ENCODE measurements around the gene EFCAB6. TPM values are rescaled to one million over a fixed set of nuclear protein-coding genes. Genes with fewer than 3 reads are reported as not detected.

The EFCAB6 gene
- total and polyA plus RNA-seq, 9 of the 15 experiments (the other 6 are each of a cell fraction or from before 2014, with no cell fraction given): 0.06 TPM; not detected in 8

- TF ChIP-seq, protein P1, sequence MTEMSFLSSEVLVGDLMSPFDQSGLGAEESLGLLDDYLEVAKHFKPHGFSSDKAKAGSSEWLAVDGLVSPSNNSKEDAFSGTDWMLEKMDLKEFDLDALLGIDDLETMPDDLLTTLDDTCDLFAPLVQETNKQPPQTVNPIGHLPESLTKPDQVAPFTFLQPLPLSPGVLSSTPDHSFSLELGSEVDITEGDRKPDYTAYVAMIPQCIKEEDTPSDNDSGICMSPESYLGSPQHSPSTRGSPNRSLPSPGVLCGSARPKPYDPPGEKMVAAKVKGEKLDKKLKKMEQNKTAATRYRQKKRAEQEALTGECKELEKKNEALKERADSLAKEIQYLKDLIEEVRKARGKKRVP (CRISPR knock-in tag; IDR thresholded peaks at IDR 0.05): no peak
- no peak for TF ChIP-seq PATZ1 (CRISPR knock-in tag; IDR thresholded peaks at IDR 0.05; ENCODE audit: borderline replicate concordance)
- CTCF ChIA-PET (ENCODE audit: low intra/inter-chr PET ratio): no interaction called here
- FAIRE-seq (no peak), DNase-seq (ENCODE audit: extremely low read depth in 1 of 4, low spot score in 3 of 4) (no peak), ATAC-seq (no peak)
- Histone ChIP-seq H3K79me2 (ENCODE audit: control insufficient read depth, insufficient read depth, low read length) (no peaks in the 10 kb centered on the region), H3K27ac (ENCODE audit: extremely low read depth, low read depth, low read length) (no peak overlapping the region), H3K9me1 (ENCODE audit: control insufficient read depth, insufficient read depth, low read length) (no peaks in the 10 kb centered on the region), H3K36me3 (ENCODE audit: control insufficient read depth, insufficient read depth, low read length) (no peaks in the 10 kb centered on the region), H3K9ac (ENCODE audit: insufficient read depth in 1 of 2, low read depth in 2 of 2, low read length in 2 of 2) (no peak overlapping the region), H3K4me1 (replicated peaks in 1 of 2; ENCODE audit: control insufficient read depth in 2 of 2, insufficient read depth in 2 of 2, low read length in 2 of 2) (no peaks in the 10 kb centered on the region), H3K9me3 (replicated peaks; ENCODE audit: control insufficient read depth, insufficient read depth, low read depth, low read length) (no peaks in the 10 kb centered on the region), H3K27me3 (ENCODE audit: control insufficient read depth in 2 of 2, insufficient read depth in 2 of 2, low read length in 2 of 2) (peaks cover 6 to 31% of the 10 kb centered on the region in 2 experiments; a peak in 3 of 5 replicates), H3K4me3 (no peak overlapping the region), H3K4me2 (ENCODE audit: insufficient read depth, low read length) (no peak overlapping the region), H2AFZ (ENCODE audit: low read depth, low read length) (no peak overlapping the region), H4K20me1 (replicated peaks; ENCODE audit: control insufficient read depth, insufficient read depth, low read length) (no peaks in the 10 kb centered on the region)
- no TSS peak for BruUV-seq (replicated peaks)
- intact Hi-C loops (cut with micrococcal nuclease) (no loop called here), in situ Hi-C loops (cut with MboI) (no loop called here)
- 0% methylated on average over 6 of the region's 13 CpGs for WGBS (ENCODE audit: insufficient coverage, low coverage, missing lambda C conversion rate)
- POLR2A ChIA-PET: no interaction called here
Measured at GRCh38 chr22:43840431-43840830, 28.3 kb upstream of the EFCAB6 start.

- no peaks in the 10 kb centered on the region for H3K79me2 ChIP-seq (ENCODE audit: control insufficient read depth, insufficient read depth, low read length)
- no peak overlapping the region for H3K4me2 ChIP-seq (ENCODE audit: insufficient read depth, low read length)
- 0% methylated on average over 2 of the region's 8 CpGs for WGBS (ENCODE audit: insufficient coverage, low coverage, missing lambda C conversion rate)
- H3K36me3 ChIP-seq (ENCODE audit: control insufficient read depth, insufficient read depth, low read length): no peaks in the 10 kb centered on the region
- no peaks in the 10 kb centered on the region for H3K4me1 ChIP-seq (replicated peaks in 1 of 2; ENCODE audit: control insufficient read depth in 2 of 2, insufficient read depth in 2 of 2, low read length in 2 of 2)
- no peak overlapping the region for H3K9ac ChIP-seq (ENCODE audit: insufficient read depth in 1 of 2, low read depth in 2 of 2, low read length in 2 of 2)
- in situ Hi-C loops (cut with MboI): no loop called here
- ChIA-PET POLR2A (no interaction called here), CTCF (ENCODE audit: low intra/inter-chr PET ratio) (no interaction called here)
- no TSS peak for BruUV-seq (replicated peaks)
- ATAC-seq (no peak), FAIRE-seq (no peak), DNase-seq (ENCODE audit: extremely low read depth in 1 of 4, low spot score in 3 of 4) (no peak)
- H3K9me3 ChIP-seq (replicated peaks; ENCODE audit: control insufficient read depth, insufficient read depth, low read depth, low read length): no peaks in the 10 kb centered on the region
- intact Hi-C loops (cut with micrococcal nuclease): no loop called here
- no peak overlapping the region for H2AFZ ChIP-seq (ENCODE audit: low read depth, low read length)
- H3K27ac ChIP-seq (ENCODE audit: extremely low read depth, low read depth, low read length): no peak overlapping the region
- H3K4me3 ChIP-seq: no peak overlapping the region
- H3K9me1 ChIP-seq (ENCODE audit: control insufficient read depth, insufficient read depth, low read length): no peaks in the 10 kb centered on the region
- H4K20me1 ChIP-seq (replicated peaks; ENCODE audit: control insufficient read depth, insufficient read depth, low read length): no peaks in the 10 kb centered on the region
- peaks cover 6 to 31% of the 10 kb centered on the region in 2 experiments; a peak in 3 of 5 replicates for H3K27me3 ChIP-seq (ENCODE audit: control insufficient read depth in 2 of 2, insufficient read depth in 2 of 2, low read length in 2 of 2)
- TF ChIP-seq RBM22 (IDR thresholded peaks at IDR 0.05; ENCODE audit: low read depth, low read length, poor library complexity, severe bottlenecking) (no peak), SPI1 (IDR thresholded peaks at IDR 0.05; ENCODE audit: borderline replicate concordance, low read depth, low read length) (no peak), C11orf30 (IDR thresholded peaks at IDR 0.05; ENCODE audit: low read depth) (no peak), ZNF197 (CRISPR knock-in tag; IDR thresholded peaks at IDR 0.05; ENCODE audit: low read depth) (no peak), ZNF668 (CRISPR knock-in tag; IDR thresholded peaks at IDR 0.05) (no peak), BRF1 (IDR thresholded peaks at IDR 0.05; ENCODE audit: borderline replicate concordance, extremely low read depth, insufficient read length) (no peak), PCBP2 (IDR thresholded peaks at IDR 0.05; ENCODE audit: low read depth, low read length, poor library complexity, severe bottlenecking) (no peak), TCF7L2 (IDR thresholded peaks at IDR 0.05; ENCODE audit: low read depth, low read length) (no peak), NFIC (IDR thresholded peaks at IDR 0.05) (no peak)
- TF ChIP-seq, protein P2, sequence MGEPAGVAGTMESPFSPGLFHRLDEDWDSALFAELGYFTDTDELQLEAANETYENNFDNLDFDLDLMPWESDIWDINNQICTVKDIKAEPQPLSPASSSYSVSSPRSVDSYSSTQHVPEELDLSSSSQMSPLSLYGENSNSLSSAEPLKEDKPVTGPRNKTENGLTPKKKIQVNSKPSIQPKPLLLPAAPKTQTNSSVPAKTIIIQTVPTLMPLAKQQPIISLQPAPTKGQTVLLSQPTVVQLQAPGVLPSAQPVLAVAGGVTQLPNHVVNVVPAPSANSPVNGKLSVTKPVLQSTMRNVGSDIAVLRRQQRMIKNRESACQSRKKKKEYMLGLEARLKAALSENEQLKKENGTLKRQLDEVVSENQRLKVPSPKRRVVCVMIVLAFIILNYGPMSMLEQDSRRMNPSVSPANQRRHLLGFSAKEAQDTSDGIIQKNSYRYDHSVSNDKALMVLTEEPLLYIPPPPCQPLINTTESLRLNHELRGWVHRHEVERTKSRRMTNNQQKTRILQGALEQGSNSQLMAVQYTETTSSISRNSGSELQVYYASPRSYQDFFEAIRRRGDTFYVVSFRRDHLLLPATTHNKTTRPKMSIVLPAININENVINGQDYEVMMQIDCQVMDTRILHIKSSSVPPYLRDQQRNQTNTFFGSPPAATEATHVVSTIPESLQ (CRISPR knock-in tag; IDR thresholded peaks at IDR 0.05): no peak
Measured at GRCh38 chr22:43839781-43840180, 27.7 kb upstream of the EFCAB6 start.

All from K562 (cell line).